Daoy (cell line): ENCODE results near the gene NUP188. TPM values are rescaled to one million over a fixed set of nuclear protein-coding genes. Genes with fewer than 3 reads are reported as not detected.
A peak's percentile ranks its signal among the peaks of the same experiment; 100 is the strongest.
"Not testable (repeated sequence)": the region's sequence is repeated elsewhere in the genome, so short reads cannot be mapped to it uniquely, and the experiment has no call there.

Experiments
- DNase-seq: peaks from one replicate; pipeline ENCODE4 v3.0.0-alpha.2; 2015; ENCODE audit warnings: low read depth
- total RNA-seq: library from RNA; depleted of rRNA; stranded (reverse); fragments of >200 nt; shearing (Covaris generic); gene quantifications from 2 replicates; pipeline ENCODE4 v1.2.3, GENCODE V29; 2014

Gene NUP188
- total RNA-seq, 1 experiment from 2014 or later: 73.7 TPM

DNA sequence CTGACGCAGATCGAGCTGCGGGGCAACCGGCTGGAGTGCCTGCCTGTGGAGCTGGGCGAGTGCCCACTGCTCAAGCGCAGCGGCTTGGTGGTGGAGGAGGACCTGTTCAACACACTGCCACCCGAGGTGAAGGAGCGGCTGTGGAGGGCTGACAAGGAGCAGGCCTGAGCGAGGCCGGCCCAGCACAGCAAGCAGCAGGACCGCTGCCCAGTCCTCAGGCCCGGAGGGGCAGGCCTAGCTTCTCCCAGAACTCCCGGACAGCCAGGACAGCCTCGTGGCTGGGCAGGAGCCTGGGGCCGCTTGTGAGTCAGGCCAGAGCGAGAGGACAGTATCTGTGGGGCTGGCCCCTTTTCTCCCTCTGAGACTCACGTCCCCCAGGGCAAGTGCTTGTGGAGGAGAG lies 31.3 kb upstream of the NUP188 start:
- DNase-seq: no peak

DNA sequence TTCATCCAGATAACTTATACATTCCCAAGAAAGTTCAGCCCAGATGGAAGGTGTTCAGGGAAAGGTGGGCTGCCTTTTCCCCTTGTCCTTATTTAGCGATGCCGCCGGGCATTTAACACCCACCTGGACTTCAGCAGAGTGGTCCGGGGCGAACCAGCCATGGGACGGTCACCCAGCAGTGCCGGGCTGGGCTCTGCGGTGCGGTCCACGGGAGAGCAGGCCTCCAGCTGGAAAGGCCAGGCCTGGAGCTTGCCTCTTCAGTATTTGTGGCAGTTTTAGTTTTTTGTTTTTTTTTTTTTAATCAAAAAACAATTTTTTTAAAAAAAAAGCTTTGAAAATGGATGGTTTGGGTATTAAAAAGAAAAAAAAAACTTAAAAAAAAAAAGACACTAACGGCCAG lies 30.8 kb upstream of the NUP188 start:
- no peak for DNase-seq

DNA sequence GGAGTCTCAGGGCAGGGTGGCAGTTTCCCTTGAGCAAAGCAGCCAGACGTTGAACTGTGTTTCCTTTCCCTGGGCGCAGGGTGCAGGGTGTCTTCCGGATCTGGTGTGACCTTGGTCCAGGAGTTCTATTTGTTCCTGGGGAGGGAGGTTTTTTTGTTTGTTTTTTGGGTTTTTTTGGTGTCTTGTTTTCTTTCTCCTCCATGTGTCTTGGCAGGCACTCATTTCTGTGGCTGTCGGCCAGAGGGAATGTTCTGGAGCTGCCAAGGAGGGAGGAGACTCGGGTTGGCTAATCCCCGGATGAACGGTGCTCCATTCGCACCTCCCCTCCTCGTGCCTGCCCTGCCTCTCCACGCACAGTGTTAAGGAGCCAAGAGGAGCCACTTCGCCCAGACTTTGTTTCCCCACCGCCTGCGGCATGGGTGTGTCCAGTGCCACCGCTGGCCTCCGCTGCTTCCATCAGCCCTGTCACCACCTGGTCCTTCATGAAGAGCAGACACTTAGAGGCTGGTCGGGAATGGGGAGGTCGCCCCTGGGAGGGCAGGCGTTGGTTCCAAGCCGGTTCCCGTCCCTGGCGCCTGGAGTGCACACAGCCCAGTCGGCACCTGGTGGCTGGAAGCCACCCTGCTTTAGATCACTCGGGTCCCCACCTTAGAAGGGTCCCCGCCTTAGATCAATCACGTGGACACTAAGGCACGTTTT lies 30.2 kb upstream of the NUP188 start:
- DNase-seq: no peak

DNA sequence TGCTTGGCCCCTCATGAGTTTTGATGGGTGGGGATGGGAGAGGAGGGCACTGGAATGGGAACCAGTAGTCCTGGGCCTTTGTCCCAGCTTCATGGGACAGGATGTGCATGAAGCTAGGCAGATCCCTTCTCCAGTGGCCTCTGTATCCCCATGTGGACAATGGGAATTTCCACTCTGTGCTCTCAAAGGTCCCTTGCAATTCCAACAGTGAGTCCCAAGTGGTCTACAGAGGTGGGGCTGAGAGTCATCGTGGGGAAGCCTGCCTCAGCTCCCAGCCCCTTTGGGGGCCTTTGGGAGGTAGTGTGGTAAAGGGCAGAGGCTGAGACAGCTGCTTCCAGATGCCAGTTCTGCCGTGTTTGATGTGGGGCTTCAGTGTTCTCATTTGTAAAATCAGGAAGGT lies 28.6 kb upstream of the NUP188 start:
- no peak for DNase-seq

DNA sequence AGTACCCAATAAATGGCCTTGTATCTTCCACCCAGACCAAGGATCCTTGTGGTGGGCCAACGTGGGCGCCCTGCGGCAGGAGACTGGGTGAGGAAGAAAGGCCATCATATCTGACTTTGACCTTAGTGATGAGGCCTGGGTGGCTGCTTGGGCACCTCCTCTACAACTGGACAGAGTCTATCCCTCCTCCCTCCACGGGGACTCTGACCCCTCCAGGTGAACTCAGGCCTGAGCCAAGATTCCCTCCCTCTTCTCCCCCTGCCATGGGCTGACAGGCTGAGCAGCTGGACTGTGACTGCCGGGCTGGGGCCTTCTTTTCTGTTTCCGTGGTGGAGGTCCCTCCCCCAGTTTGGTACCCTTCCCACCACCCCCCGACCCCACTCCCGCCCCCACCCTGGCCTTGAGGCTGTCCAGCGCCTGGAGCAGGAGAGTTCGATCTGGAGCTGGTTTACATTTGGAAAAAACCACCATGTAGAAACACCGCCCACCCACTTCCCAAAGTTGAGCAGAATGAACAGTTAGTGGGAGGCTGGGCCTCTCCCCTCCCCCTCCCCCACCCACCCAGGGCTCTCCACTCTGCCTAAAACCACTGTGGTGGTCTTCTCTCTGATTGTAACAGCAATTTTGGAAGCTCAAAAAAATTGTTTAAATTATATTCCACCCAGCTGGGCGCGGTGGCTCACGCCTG lies 28.0 kb upstream of the NUP188 start:
- DNase-seq: no peak

DNA sequence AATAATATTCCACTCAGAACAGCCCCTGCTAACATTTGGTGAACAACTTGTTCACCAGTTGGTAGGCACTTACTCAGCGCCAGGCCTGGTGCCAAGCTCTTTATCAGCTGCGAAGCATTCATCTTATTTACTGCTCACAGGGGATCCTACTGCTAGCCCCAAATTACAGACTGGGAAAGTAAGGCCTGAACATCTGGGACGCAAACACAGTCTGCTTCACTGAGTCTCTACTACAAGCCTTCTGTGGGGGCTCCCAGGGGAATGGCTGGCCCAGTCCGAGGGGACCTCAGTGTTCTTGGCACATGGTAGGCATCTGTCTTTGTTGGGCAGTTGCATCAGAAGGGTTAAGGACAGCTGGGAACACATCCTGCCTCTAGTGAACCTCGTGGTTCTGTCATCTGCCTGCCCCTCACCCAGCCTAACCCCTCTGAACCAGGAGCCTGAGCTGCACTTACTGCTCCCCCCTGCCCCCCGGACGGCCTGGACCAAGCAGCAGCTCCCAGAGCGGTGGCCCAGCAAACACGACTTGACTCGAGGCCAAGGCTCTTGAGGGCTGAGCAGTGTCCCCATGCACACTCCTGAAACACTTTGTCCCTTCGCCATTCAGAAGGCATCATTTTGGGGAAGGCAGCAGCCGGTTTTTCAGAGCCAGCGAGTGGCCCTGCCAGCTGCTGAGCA lies 27.0 kb upstream of the NUP188 start, which contains the start of gene PHYHD1:
Gene PHYHD1, plus strand, starts transcription at position 602 of the 678 bp plus-strand sequence. CDS start 1,342 bp downstream, outside the sequence.
- peak; percentile 73 for DNase-seq

DNA sequence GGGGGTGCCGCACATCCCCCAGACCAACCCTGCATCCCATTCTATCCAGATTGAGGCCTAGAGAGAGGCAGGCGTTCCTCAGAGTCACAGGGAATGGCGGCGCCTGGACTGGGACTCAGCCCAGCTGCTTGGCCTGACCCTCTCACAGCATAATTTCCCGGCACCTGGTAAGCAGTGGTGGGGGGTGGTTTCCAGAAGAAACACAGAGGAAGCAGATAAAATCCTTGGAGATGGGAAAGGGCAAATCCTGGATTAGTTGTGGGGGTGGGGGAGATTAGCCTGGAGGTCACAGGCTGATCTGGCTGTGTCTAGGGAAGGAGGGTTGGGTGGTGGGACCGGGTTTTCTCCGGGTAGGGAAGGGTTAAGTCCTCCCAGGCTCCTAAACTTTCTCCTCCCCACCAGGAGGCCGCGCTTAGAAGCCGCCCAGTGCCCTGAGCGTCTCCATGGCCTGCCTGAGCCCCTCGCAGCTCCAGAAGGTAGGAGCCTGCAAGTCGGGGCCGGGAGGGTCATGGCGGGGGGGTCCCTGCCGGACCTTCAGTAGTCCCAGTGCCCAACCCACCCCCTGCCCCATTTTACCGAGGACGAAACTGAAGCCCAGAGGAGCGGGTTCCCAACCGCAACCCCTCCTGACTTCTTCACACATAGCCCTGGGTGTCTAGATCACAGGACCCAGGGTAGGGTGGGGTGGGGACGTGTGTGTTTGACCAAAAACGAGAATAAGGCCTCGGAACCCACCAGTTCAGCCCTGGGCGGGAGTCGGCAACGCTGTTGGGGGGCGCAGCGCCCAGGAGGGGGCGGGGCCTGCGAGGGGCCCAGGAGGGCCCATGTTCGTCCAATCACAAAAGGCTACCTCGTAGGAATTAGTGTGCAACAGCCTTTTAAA lies 25.4 kb upstream of the NUP188 start:
- no peak for DNase-seq

DNA sequence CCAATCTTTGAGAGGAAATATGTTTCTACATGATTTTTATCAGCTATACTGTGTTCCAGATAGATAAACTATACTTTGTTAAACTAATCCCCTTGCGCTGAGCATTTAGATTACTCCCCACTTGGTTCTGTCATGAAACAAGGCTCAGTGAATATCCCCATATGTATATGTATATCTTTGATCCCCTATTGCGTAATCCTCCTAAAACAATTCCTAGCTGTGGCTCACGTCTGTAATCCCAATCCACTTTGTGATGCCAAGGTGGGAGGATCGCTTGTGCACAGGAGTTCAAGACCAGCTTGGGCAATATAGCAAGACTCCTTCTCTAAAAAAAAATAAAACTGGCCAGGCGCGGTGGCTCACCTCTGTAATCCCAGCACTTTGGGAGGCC lies 24.0 kb upstream of the NUP188 start:
- no peak for DNase-seq

DNA sequence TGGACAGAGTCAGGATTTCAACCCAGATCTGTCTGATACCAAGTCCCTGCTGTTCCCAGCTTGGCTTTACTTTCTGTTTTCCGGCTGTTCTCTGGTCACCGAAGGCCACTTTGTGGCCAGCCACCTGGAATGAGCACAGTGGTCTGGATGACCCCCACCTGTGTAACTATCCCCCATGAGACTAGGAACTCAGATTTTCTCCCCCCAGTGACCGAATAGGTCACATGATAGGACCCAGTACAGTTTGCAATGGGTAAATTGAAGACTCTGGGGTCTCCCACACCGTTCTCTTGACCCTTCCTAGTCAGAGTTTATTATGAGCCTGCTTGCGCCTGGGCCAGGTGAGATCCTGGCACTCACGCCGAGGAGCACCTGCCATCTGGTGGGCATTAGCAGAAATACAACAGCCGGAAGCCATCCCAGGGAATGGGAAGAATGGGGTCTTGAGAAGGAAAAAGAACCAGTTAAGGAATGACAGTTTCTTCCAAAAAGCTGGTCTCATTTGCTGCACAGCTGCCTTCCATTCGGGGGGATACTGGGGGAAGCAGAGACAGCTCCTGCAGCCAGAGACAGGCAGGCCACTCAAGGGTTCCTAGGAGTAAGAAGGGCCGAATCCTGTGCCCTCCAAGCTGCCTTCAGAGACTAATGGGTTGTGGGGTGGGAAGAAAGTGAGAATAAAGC lies 19.6 kb upstream of the NUP188 start:
- peak; percentile 74 for DNase-seq

DNA sequence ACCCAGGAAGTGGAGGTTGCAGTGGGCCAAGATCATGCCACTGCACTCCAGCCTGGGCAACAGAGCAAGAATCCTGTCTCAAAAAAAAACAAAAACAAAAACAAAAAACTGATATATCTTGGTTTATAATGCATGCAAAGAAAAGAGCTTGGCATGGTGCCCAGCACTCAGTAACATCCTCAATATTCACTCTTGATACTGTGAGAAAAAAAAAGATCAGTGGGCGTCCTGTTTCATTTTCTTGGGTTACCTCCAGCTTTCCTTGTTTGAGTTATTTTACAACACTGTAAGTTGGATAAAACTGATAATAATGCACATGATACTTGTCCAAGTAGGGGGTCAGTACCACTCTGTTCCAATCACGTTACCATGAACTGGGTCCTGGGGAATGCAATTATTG lies 18.9 kb upstream of the NUP188 start:
- no peak for DNase-seq

DNA sequence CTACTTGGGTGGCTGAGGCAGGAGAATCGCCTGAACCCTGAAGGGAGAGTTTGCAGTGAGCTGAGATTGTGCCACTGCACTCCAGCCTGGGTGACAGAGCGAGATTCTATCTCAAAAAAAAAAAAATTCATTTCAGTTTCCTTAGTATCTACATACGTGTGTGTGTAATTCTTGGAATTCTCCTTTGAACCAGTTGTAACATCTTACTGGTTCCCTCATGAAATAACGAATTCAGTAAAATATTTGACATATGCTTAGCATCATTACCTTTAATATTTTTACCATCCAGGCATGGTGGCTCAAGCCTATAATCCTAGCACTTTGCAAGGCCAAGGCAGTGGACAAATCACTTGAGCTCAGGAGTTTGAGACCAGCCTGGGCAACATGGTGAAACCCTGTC lies 17.9 kb upstream of the NUP188 start:
- DNase-seq: no peak

DNA sequence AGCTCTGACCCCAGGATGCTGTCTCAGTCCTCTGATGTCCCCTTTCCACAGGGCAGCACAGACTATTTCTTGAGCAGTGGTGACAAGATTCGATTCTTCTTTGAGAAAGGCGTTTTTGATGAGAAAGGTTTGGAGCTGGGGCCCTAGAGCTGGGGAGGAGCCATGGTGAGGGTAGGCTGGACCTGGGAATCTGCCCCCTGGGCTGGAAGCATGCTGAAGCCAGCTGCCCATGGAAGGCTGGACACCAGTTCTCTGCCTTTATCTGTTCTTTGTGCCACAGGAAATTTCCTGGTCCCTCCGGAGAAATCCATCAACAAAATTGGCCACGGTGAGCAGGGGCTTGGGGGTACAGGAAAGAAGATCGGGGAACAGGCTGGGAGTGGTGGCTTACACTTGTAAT lies 13.8 kb upstream of the NUP188 start:
- no peak for DNase-seq

DNA sequence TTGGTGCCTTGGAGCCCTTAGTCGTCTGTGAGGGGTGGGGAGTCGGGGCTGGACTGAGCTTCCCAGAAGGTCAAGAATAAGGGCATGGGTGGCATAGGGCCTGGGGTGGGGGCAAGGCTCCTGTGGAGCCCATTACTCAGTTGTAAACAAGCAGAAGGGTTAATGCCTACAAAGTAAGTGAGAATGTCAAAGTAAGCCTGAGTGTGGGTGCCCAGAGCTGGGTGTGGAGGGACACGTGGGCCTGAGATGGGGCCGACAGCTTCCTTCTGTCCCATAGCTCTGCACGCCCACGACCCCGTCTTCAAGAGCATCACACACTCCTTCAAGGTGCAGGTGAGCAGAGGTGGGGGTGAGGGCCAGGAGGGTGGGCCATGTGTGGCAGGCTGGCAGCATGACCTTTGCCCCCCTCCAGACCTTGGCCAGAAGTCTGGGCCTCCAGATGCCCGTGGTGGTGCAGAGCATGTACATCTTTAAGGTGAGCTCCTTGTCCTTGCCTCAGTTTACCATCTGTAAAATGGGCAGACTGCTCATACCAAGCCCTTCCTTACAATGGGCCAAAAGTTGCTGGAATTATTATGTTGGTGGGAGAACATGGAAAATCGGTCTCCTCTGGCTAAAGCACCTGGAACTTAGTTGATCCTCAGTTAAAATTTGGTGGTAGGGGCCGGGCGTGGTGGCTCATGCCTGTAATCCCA lies 11.2 kb upstream of the NUP188 start:
- no peak for DNase-seq

DNA sequence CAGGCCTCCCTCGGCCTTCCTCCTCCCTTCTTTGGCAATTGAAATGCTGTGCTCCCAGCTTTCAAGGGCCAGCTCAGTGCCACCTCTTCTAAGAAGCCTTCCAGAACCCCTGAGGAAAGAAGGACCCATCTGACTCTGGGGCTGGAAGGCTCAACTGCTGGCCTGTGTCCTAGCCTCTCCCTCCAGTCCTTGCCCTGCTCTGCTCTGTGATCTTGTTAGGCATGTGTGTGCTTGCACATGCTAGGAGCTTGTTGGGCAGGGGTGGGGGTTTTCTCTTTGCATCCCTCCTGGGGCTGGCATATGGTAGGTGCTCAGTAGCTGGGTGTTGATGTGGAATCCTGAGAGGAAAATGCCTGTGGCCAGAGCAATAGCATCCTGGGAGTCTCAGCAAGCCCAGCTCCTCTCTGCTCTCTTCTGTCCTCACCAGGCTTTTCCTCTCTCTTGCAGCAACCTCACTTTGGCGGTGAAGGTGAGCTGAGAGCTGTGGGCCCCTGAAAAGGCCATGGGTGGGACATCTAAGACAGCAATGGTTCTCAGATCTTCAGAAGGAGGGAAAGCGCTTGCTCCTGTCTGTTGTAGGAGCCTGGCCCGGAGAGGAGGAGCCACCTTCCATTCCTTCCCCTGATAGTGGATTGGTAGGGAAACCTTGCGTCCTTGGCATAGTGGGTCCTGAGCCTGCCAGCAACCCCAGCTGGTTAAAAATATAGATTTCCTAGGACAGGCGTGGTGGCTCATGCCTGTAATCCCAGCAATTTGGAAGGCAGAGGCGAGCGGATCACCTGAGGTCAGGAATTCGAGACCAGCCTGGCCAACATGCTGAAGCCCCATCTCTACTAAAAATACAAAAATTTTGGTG lies 10.0 kb upstream of the NUP188 start:
- DNase-seq: no peak

DNA sequence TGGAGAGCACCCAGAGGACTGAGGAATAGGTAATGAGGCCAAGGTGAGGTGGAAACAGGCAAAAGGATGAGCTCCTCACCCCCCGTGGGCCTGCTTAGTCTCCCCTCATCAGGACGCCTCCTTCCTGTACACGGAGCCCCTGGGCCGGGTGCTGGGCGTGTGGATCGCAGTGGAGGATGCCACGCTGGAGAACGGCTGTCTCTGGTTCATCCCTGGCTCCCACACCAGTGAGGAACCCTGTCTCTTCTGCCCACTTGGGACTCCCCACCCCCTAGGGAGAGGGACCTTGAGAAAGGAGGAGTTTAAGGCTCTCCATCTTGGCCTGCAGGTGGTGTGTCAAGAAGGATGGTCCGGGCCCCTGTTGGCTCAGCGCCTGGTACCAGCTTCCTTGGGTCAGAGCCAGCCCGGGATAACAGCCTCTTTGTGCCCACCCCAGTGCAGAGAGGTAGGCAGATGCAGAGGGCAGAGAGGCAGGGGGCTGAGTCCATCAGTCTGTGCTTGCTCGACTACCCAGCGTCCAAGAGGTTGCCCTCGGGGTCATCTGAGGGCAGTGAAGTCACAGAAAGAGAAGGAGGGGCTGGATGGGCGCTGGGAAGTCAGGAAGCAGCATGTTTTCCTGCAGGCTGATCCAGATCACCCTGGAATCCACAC lies 7.1 kb upstream of the NUP188 start:
- DNase-seq: no peak

DNA sequence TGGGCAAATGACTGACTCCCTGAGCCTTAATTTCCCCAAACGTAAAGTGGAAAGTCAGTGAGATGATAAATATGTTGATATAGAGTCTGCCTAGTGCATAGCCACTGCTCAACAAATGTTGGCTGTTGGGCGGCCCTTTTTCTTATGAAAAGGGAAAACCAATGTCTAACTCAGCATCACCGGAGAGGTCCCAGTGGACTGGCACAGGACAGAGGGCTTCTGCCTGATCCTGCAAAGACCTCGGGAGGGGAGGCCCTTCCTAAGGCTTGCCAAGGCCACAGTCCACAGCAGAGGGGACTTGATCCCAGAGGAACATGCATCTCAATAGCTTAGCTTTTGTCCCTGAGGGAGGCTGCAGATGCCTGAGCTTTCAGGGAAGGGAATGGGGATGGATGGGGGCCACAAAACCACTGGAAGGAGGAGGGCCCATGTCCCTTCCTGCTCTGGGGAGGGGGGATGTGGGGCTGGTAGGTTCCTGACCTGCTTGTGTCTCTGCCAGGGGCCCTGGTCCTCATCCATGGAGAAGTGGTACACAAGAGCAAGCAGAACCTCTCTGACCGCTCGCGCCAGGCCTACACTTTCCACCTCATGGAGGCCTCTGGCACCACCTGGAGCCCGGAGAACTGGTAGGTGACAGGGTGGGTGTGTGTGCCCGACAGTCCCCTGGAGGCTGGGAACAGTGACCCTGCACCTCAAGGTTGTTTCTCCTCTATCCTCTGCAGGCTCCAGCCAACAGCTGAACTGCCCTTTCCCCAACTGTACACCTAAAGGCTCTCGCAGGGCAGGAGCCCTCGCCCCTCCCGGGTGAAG lies 6.3 kb upstream of the NUP188 start:
- DNase-seq: no peak

DNA sequence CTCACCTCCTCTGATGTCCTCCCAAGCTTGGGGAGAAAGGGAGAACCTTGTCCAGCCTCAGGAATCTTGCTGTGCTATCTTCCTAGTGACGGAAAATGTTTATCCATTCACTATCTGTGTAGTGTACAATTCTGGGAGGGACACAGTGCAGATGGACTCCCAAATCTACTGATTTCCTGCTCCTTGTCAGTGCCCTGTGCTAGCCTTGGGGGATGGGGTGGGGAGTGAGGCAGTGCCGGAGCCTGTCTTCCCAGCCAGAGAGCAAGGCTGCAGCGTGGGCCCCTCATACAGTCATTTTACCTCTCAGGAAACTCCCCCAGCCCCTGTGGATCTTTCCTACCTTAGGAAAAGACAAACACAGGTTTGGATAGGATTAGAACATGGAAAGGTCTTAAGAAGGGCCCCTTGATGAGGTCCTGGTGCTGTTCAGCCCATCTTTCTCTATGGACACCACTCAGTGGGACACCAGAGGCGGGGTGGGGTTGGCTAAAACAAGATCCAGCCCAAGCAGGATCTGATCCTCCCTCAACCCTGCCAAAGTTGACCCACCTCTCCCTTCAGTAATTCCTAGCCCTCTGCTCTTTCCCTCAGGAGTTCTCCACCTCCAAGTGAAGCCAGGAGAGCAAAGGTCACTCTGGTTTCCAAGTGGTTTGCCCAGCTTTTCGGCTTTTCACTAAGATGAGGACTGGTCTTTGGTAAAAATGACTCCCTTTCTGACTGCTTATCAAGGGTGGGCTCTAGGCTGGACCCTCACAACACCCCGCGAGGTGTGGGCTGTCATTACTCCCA lies 3.5 kb upstream of the NUP188 start:
- DNase-seq: no peak

DNA sequence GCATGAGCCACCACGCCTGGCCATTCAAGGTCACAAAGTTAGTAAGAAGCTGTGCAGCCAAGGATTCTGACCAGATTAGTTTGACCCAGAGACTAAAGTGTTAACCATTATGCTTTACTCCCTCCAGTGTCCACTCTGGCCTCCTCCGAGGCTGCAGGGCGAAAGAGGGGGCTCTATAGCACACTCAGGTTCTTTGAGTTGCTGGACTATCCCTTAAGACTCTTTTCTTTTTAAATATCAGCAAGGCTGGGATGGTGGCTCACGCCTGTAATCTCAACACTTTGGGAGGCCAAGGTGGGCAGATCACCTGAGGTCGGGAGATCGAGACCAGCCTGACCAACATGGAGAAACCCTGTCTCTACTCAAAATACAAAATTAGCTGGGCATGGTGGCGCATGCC lies 2.5 kb upstream of the NUP188 start:
- DNase-seq: not testable (repeated sequence)
